ENCODE measurements around the gene RBBP9. TPM values are rescaled to one million over a fixed set of nuclear protein-coding genes. Genes with fewer than 3 reads are reported as not detected.
A peak's percentile ranks its signal among the peaks of the same experiment; 100 is the strongest.

Gene RBBP9
- total RNA-seq, 1 donor from 2014 or later: 6.8 TPM

DNA sequence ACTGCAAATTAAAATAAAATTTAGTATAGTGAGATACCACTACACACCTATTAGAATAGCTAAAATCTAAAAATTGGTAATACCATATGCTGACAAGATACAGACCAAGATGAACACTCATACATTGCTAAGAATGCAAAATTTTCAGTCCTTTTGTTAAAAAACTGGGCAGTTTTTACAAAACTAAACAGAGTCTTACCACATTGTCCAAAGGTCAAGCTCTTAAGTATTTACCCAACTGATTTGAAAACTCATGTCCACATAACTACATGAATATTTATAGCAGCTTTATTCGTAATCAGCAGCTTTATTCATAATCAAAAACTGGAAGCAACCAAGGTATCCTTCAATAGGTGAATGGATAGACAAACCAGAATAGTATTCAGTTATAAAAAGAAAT, 19.8 kb downstream of the RBBP9 start:
- H3K9ac ChIP-seq (ENCODE audit: low read depth in 1 of 3, low read length in 3 of 3): no peak overlapping the region
- no peaks in the 10 kb centered on the region for H3K9me3 ChIP-seq (ENCODE audit: control insufficient read depth in 3 of 3, low read length in 3 of 3)
- no peak overlapping the region for H3K4me3 ChIP-seq (ENCODE audit: low read length in 3 of 3)
- no peak overlapping the region for H3K27ac ChIP-seq (ENCODE audit: low read depth, low read length)
- H3K36me3 ChIP-seq (ENCODE audit: control insufficient read depth in 3 of 3, insufficient read depth in 3 of 3, low read length in 3 of 3): peaks cover 12 to 47% (median 33%) of the 10 kb centered on the region in 3 donors
- no peaks in the 10 kb centered on the region for H3K4me1 ChIP-seq (ENCODE audit: control insufficient read depth in 3 of 3, insufficient read depth in 3 of 3, low read length in 3 of 3)
- no peaks in the 10 kb centered on the region for H3K27me3 ChIP-seq (ENCODE audit: control insufficient read depth in 3 of 3, insufficient read depth in 3 of 3, low read length in 3 of 3)

GRCh38 chr20:18466894-18467730, 29.9 kb downstream of the RBBP9 start, which contains the start of the genes DZANK1 and POLR3F:
DZANK1 (minus strand) TSS chr20:18467030; CDS start chr20:18465358, 1,672 bp downstream.
POLR3F (plus strand) TSS chr20:18467390; CDS start chr20:18467507, 117 bp downstream.
- peak within 1 kb of the TSS; percentile 92 for H3K27ac ChIP-seq (ENCODE audit: low read depth, low read length)
- peak within 1 kb of the TSS; percentile 94 to 97 (median 95) for H3K4me3 ChIP-seq (ENCODE audit: low read length in 3 of 3)
- peaks cover 7 to 13% (median 11%) of the 10 kb centered on the region in 3 donors for H3K4me1 ChIP-seq (ENCODE audit: control insufficient read depth in 3 of 3, insufficient read depth in 3 of 3, low read length in 3 of 3)
- no peaks in the 10 kb centered on the region for H3K9me3 ChIP-seq (ENCODE audit: control insufficient read depth in 3 of 3, low read length in 3 of 3)
- H3K9ac ChIP-seq (ENCODE audit: low read depth in 1 of 3, low read length in 3 of 3): peak within 1 kb of the TSS; percentile 85 to 97 (median 92)
- H3K36me3 ChIP-seq (ENCODE audit: control insufficient read depth in 3 of 3, insufficient read depth in 3 of 3, low read length in 3 of 3): peaks cover 0 to 8% (median 6%) of the 10 kb centered on the region in 3 donors
- H3K27me3 ChIP-seq (ENCODE audit: control insufficient read depth in 3 of 3, insufficient read depth in 3 of 3, low read length in 3 of 3): no peaks in the 10 kb centered on the region

GRCh38 chr20:18466574-18466893, 30.5 kb downstream of the RBBP9 start:
- peaks cover 7 to 13% (median 11%) of the 10 kb centered on the region in 3 donors for H3K4me1 ChIP-seq (ENCODE audit: control insufficient read depth in 3 of 3, insufficient read depth in 3 of 3, low read length in 3 of 3)
- peaks cover 0 to 8% (median 6%) of the 10 kb centered on the region in 3 donors for H3K36me3 ChIP-seq (ENCODE audit: control insufficient read depth in 3 of 3, insufficient read depth in 3 of 3, low read length in 3 of 3)
- H3K27ac ChIP-seq (ENCODE audit: low read depth, low read length): no peak overlapping the region
- H3K27me3 ChIP-seq (ENCODE audit: control insufficient read depth in 3 of 3, insufficient read depth in 3 of 3, low read length in 3 of 3): no peaks in the 10 kb centered on the region
- H3K9me3 ChIP-seq (ENCODE audit: control insufficient read depth in 3 of 3, low read length in 3 of 3): no peaks in the 10 kb centered on the region
- peak overlapping the region; percentile 94 to 97 (median 95) for H3K4me3 ChIP-seq (ENCODE audit: low read length in 3 of 3)
- H3K9ac ChIP-seq (ENCODE audit: low read depth in 1 of 3, low read length in 3 of 3): peak overlapping the region; percentile 45 to 92 (median 85)

DNA sequence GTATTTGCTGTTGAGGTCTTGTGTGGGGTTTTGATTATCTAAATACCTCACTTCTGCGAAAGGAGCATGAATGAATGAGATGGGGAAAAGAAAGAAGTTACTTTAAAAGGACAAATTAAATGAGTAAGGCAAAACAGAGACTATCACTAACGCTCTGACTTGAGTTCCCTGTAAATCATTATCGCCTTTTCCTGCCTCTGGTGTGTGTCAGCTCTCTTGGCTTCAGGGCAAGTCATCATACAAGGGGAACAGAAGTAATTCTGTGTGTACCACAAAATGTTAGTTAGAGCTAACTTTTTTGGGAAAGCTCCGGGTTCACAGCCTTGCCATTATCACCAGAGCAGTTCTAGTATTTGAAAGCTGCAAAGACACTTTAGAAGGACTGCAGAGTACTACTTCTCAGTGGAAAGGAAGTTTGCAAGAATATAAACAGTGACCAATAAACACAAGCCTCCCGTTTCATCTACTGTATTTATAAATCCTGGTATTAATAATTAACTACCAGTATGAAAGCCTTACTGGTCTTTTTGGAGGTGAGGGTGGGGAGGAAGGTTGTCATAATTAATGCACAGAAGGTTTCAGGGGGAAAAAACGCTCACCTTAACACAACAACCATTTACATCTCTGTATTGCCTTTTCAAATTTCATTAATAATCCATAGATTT, 31.4 kb downstream of the RBBP9 start:
- H3K9me3 ChIP-seq (ENCODE audit: control insufficient read depth in 3 of 3, low read length in 3 of 3): no peaks in the 10 kb centered on the region
- H3K4me3 ChIP-seq (ENCODE audit: low read length in 3 of 3): no peak overlapping the region
- H3K27ac ChIP-seq (ENCODE audit: low read depth, low read length): no peak overlapping the region
- peaks cover 0 to 7% (median 3%) of the 10 kb centered on the region in 3 donors for H3K36me3 ChIP-seq (ENCODE audit: control insufficient read depth in 3 of 3, insufficient read depth in 3 of 3, low read length in 3 of 3)
- no peaks in the 10 kb centered on the region for H3K27me3 ChIP-seq (ENCODE audit: control insufficient read depth in 3 of 3, insufficient read depth in 3 of 3, low read length in 3 of 3)
- peaks cover 7 to 13% (median 11%) of the 10 kb centered on the region in 3 donors for H3K4me1 ChIP-seq (ENCODE audit: control insufficient read depth in 3 of 3, insufficient read depth in 3 of 3, low read length in 3 of 3)
- H3K9ac ChIP-seq (ENCODE audit: low read depth in 1 of 3, low read length in 3 of 3): no peak overlapping the region

- H3K4me1 ChIP-seq (ENCODE audit: control insufficient read depth in 3 of 3, insufficient read depth in 3 of 3, low read length in 3 of 3): no peaks in the 10 kb centered on the region
Observed at GRCh38 chr20:18456600-18456999, 40.4 kb downstream of the RBBP9 start.

DNA sequence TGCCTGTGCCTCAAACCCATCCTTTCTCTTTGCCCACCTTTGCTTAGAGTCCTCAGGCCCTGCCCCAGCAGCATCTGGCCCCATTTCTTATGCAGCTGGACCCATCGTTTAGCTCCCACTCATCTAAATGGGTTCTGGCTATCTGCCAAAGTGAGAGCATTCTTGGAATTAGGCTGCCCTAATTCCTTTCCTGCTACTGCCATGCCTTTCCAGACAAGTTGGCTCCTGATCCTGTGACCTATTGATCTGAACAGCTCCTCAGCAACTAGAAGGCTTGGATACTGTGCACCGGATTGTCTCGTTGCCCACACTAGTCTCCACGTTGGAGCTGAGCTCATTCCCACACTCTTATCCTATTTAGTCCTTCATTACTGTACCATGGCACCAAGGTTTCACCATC, 53.1 kb downstream of the RBBP9 start:
- Histone ChIP-seq H3K36me3 (ENCODE audit: control insufficient read depth in 3 of 3, insufficient read depth in 3 of 3, low read length in 3 of 3) (no peaks in the 10 kb centered on the region), H3K27ac (ENCODE audit: low read depth, low read length) (no peak overlapping the region), H3K9me3 (ENCODE audit: control insufficient read depth in 3 of 3, low read length in 3 of 3) (no peaks in the 10 kb centered on the region), H3K4me1 (ENCODE audit: control insufficient read depth in 3 of 3, insufficient read depth in 3 of 3, low read length in 3 of 3) (peaks cover 0 to 2% (median 0%) of the 10 kb centered on the region in 3 donors), H3K4me3 (ENCODE audit: low read length in 3 of 3) (no peak overlapping the region), H3K9ac (ENCODE audit: low read depth in 1 of 3, low read length in 3 of 3) (no peak overlapping the region), H3K27me3 (ENCODE audit: control insufficient read depth in 3 of 3, insufficient read depth in 3 of 3, low read length in 3 of 3) (no peaks in the 10 kb centered on the region)

More at GRCh38 chr20:18456600-18456999, 40.4 kb downstream of the RBBP9 start:
- Histone ChIP-seq H3K4me3 (ENCODE audit: low read length in 3 of 3) (no peak overlapping the region), H3K27ac (ENCODE audit: low read depth, low read length) (no peak overlapping the region), H3K27me3 (ENCODE audit: control insufficient read depth in 3 of 3, insufficient read depth in 3 of 3, low read length in 3 of 3) (no peaks in the 10 kb centered on the region), H3K36me3 (ENCODE audit: control insufficient read depth in 3 of 3, insufficient read depth in 3 of 3, low read length in 3 of 3) (no peaks in the 10 kb centered on the region), H3K9me3 (ENCODE audit: control insufficient read depth in 3 of 3, low read length in 3 of 3) (no peaks in the 10 kb centered on the region), H3K9ac (ENCODE audit: low read depth in 1 of 3, low read length in 3 of 3) (no peak overlapping the region)

DNA sequence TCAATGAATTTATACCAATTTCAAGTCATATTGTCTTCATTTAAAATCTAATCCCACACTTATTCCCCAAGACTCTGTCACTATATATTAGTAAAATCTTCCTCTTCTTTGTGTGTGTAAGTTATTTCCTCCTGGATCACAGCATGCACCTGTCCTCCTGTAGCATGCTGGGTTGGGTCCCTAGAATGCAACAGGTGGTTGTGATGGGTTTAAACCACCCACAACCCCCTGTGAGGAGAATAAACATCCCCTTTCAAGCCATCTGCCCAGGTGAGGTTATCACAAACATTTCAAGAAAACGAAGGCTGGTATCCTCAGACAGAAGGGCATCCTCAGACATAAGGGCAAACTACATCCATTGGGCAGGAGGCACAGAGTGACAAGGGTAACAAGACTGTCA, 56.6 kb downstream of the RBBP9 start:
- Histone ChIP-seq H3K4me3 (ENCODE audit: low read length in 3 of 3) (no peak overlapping the region), H3K36me3 (ENCODE audit: control insufficient read depth in 3 of 3, insufficient read depth in 3 of 3, low read length in 3 of 3) (no peaks in the 10 kb centered on the region), H3K27me3 (ENCODE audit: control insufficient read depth in 3 of 3, insufficient read depth in 3 of 3, low read length in 3 of 3) (no peaks in the 10 kb centered on the region), H3K9ac (ENCODE audit: low read depth in 1 of 3, low read length in 3 of 3) (no peak overlapping the region), H3K27ac (ENCODE audit: low read depth, low read length) (no peak overlapping the region), H3K9me3 (ENCODE audit: control insufficient read depth in 3 of 3, low read length in 3 of 3) (peaks cover 0 to 3% (median 0%) of the 10 kb centered on the region in 3 donors), H3K4me1 (ENCODE audit: control insufficient read depth in 3 of 3, insufficient read depth in 3 of 3, low read length in 3 of 3) (peaks cover 0 to 2% (median 0%) of the 10 kb centered on the region in 3 donors)

- H3K9me3 ChIP-seq (ENCODE audit: control insufficient read depth in 3 of 3, low read length in 3 of 3): peaks cover 0 to 3% (median 0%) of the 10 kb centered on the region in 3 donors
- H3K4me3 ChIP-seq (ENCODE audit: low read length in 3 of 3): no peak overlapping the region
- H3K9ac ChIP-seq (ENCODE audit: low read depth in 1 of 3, low read length in 3 of 3): no peak overlapping the region
- no peaks in the 10 kb centered on the region for H3K4me1 ChIP-seq (ENCODE audit: control insufficient read depth in 3 of 3, insufficient read depth in 3 of 3, low read length in 3 of 3)
- H3K36me3 ChIP-seq (ENCODE audit: control insufficient read depth in 3 of 3, insufficient read depth in 3 of 3, low read length in 3 of 3): no peaks in the 10 kb centered on the region
- H3K27me3 ChIP-seq (ENCODE audit: control insufficient read depth in 3 of 3, insufficient read depth in 3 of 3, low read length in 3 of 3): no peaks in the 10 kb centered on the region
- H3K27ac ChIP-seq (ENCODE audit: low read depth, low read length): no peak overlapping the region
Observed at GRCh38 chr20:18436847-18437246, 60.2 kb downstream of the RBBP9 start.

Measured in skeletal muscle tissue (tissue), 4 donors.